Activated naive CD4-positive, alpha-beta T cell (primary cell): ENCODE data around the gene MPIG6B.

Experiments used
- DNase-seq, 4 experiments: peaks; one replicate each; lab custom pipeline; 2025; lab: John Stamatoyannopoulos, UW

MPIG6B gene

DNA sequence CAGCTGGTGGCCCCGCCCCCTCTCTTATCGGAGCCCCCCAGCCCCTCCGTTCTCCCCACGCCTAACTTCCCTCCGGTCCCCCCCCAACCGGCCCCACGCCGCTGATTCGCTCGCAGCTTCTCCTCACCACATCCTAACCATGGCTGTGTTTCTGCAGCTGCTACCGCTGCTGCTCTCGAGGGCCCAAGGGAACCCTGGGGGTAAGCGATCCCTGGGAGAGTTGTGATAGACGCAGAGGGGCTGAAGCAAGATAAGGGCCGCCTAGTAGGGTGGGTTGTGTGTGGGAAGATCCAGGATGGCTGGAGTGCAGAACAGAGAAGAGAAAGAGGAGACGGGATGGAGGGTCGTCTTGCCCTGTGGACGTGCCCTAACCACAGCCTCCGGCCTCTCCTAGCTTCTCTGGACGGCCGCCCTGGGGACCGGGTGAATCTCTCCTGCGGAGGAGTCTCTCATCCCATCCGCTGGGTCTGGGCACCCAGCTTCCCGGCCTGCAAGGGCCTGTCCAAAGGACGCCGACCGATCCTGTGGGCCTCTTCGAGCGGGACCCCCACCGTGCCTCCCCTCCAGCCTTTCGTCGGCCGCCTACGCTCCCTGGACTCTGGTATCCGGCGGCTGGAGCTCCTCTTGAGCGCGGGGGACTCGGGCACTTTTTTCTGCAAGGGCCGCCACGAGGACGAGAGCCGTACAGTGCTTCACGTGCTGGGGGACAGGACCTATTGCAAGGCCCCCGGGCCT is at the start of gene MPIG6B:
Gene MPIG6B, plus strand, starts transcription at position 129 of the 735 bp plus-strand sequence. Its CDS starts 11 bp downstream, at position 140.
- DNase-seq: no peak

GRCh38 chr6:31676322-31676903 is 46.8 kb upstream of the MPIG6B start:
- no peak for DNase-seq

DNA sequence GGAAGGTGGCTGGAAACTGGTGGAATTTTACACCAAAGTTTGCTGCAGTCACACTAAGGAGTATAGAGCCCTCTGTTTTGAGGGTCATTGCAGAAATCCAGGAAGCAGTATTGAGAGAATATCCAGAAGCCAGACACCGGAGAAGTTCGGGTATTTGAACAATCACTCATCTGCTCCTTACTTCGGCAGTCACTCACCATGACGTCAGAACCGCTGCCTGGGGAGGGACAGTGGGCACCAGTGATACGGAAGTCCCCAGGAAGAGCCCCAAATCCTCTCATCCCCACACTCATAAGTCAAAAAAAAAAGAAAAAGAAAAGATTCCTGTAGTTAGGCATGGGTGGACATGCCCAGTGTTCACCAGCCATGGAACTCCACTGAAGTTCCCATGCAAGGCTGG is 46.3 kb upstream of the MPIG6B start:
- DNase-seq: no peak

- DNase-seq: no peak
These were observed 45.2 kb upstream of the MPIG6B start for GRCh38 chr6:31677955-31678354.

GRCh38 chr6:31680226-31681134 is 42.7 kb upstream of the MPIG6B start, which contains the start of gene LY6G5C:
LY6G5C (minus strand) TSS chr6:31681067; CDS start chr6:31680373, 694 bp downstream.
- peak in 3 of 4 experiments; percentile 8 to 54 (median 23) for DNase-seq

- peak in 2 of 4 experiments; percentile 10 to 24 for DNase-seq
These were observed 42.0 kb upstream of the MPIG6B start for GRCh38 chr6:31681135-31681671.

- no peak for DNase-seq
These were observed 39.6 kb upstream of the MPIG6B start for GRCh38 chr6:31683591-31683990.

- DNase-seq: no peak
These were observed 36.7 kb upstream of the MPIG6B start for GRCh38 chr6:31686483-31686882.

DNA sequence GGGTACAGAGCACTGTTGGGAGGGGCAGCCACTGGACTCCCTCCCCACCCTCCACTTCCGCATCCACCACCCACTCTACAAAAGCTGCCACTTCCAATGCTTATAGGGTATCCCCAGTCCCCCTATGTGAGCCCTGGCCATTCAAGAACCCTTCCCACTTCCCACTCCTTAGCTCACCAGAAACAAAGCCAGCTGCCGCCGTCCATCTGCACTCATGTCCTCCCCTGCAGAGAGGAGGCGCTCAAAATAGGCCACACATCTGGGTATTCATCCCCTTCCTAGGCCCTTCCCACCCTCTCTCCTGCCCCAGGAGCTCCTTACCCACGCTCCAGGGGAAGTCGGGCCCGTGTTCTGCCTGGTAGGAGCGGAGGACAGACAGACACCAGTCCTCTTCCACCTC is 35.9 kb upstream of the MPIG6B start:
- no peak for DNase-seq

GRCh38 chr6:31687860-31688693 is 35.1 kb upstream of the MPIG6B start:
- DNase-seq: no peak

GRCh38 chr6:31689249-31690110 is 33.7 kb upstream of the MPIG6B start:
- DNase-seq: no peak

GRCh38 chr6:31690231-31691077 is 32.7 kb upstream of the MPIG6B start:
- DNase-seq: no peak

- DNase-seq: no peak
These were observed 32.1 kb upstream of the MPIG6B start for GRCh38 chr6:31691078-31691463.

- DNase-seq: no peak
These were observed 31.5 kb upstream of the MPIG6B start for GRCh38 chr6:31691564-31692108.

- no peak for DNase-seq
These were observed 30.8 kb upstream of the MPIG6B start for GRCh38 chr6:31692353-31692752.

DNA sequence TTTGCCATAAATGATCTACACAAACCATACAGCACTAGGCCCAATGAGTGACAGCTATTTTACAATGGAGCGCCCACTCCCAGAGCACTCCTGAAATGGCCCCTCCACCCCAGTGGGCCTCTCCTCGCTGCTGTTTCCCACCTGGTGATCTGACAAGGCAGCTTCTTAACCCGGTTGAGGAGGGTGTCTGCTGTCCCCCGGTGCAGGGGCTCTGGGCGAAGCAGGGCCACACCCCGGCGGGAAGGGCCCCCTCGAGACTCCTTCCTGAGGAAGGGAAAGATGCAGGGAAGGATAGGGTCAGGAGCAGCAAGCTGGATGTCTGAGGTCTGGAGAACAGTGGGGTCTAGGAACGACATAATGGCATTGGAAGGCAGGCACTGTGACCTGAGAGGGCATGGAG is 30.3 kb upstream of the MPIG6B start:
- no peak for DNase-seq

DNA sequence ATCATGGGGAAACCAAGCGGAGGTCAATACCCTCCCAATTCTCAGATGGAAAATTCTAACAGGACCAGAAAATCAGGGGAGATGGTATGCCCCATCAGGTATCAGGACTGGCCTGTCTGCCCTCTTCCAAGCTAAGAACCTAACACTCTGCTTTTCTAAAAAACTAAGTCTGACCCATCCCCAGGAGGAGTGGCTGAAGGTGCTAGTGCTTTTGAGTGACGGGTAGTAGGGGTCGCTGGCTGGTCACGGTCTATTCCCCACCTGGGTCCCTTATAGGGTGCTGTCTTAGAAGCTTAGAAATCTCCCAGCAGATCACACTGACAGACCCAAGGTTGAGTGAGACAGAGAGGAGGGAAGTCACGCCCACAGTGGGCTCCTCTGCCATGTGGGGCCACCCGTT is 29.6 kb upstream of the MPIG6B start:
- no peak for DNase-seq

DNA sequence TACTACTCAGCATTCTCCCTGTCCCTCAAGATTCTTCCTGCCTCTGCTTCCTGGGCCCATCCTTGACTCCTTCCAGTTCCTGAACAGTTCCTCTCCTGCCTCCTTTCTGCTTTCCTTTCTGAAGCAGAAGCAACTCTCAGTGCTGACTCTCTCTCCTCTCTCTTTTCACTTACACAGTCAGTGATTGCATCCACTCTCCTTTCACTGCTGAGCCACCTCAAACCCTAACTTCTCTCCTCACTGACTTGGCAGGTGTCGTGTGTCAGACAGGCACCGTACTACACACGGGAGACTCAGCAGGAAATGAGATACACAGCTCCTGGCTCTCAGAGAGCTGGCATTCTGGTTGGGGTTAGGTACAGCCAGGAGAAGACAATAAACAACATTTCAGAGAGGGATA is 25.6 kb upstream of the MPIG6B start:
- no peak for DNase-seq

DNA sequence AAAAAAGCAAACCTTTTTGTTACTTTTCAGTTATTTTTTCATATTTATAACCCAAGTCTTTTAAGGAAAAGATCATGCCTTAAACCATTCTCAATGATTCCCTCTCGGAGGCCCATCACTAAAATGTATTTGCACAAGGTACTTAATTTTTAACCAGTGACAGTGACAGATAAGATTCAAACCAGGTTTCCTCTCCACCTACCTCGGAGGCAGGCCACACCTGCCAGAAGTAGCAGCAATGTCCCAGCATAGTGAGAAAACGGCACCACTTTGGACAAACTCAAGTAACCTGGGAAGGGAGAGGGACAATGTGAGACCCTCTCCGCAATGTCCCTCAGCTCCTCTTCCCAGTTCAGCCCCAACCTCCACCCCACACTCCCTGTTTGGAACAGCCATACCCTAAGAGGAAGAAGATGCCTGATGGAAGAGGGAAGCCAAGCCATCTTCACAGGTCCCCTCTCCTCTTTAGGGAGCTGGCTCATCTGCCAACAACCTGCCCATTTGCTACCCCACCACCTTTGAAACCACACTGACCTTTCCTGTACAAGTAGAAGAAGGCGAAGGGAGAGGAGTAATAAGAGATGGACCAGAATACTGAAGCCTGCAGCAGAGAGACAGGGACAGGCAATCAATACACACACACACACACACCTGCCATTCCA is 22.3 kb upstream of the MPIG6B start:
- DNase-seq: no peak
